GM12878 (cell line): ENCODE data around the gene LTB. TPM values are rescaled to one million over a fixed set of nuclear protein-coding genes. Genes with fewer than 3 reads are reported as not detected.

Experiments
- KAT2A ChIP-seq: conservative IDR thresholded peaks from 2 replicates; pipeline ENCODE4 v1.6.1; 2011; ENCODE audit warnings: low read depth, low read length; ENCODE audit not compliant: control insufficient read depth
- LARP7 ChIP-seq: fragments of 450-650 bp; IDR thresholded peaks from 2 replicates; pipeline ENCODE4 v1.6.1; 2017; ENCODE audit warnings: mild to moderate bottlenecking
- POLR2A ChIP-seq: IDR thresholded peaks from 2 replicates; pipeline ENCODE4 v1.6.1; 2011; ENCODE audit warnings: low read depth, mild to moderate bottlenecking, low read length
- polyA plus RNA-seq, 11 experiments: library from polyadenylated mRNA; depleted of rRNA in 4 of 11; unstranded in 6 of 11; stranded (reverse) in 5 of 11; fragments of >200 nt; fragmentation: Nextera tagmentation in 4 of 11; fragmentation: Illumina TruSeq in 1 of 11; extraction: Ambion mirVana in 4 of 11; extraction: Trizol in 1 of 11; gene quantifications; 1 replicate in 1 of 11; 2 replicates in 10 of 11; pipeline versions ENCODE4 v1.2.1 to v1.2.3, GENCODE V29; 2011 to 2016; ENCODE audit warnings: inconsistent platforms in 2 of 11, missing spikeins in 2 of 11, low read depth in 1 of 11
- total RNA-seq, 4 experiments: library from RNA; depleted of rRNA in 3 of 4; stranded (reverse); fragments of >200 nt in 3 of 4; fragmentation: Illumina TruSeq in 1 of 4; extraction: Trizol in 1 of 4; gene quantifications; 2 replicates each; pipeline versions ENCODE4 v1.2.1 to v1.2.3, GENCODE V29; 2013 to 2021
- TF ChIP-seq, protein P1 (sequence below): IDR thresholded peaks from 2 replicates; pipeline ENCODE4 v1.6.1; 2012; ENCODE audit warnings: improper control_type of control experiment, low read depth, low read length; ENCODE audit not compliant: insufficient replicate concordance

Gene LTB
- total and polyA plus RNA-seq, 10 of the 15 experiments (the other 5 are each of a cell fraction or from before 2014, with no cell fraction given): 0.71 to 74.3 (median 20.0) TPM

DNA sequence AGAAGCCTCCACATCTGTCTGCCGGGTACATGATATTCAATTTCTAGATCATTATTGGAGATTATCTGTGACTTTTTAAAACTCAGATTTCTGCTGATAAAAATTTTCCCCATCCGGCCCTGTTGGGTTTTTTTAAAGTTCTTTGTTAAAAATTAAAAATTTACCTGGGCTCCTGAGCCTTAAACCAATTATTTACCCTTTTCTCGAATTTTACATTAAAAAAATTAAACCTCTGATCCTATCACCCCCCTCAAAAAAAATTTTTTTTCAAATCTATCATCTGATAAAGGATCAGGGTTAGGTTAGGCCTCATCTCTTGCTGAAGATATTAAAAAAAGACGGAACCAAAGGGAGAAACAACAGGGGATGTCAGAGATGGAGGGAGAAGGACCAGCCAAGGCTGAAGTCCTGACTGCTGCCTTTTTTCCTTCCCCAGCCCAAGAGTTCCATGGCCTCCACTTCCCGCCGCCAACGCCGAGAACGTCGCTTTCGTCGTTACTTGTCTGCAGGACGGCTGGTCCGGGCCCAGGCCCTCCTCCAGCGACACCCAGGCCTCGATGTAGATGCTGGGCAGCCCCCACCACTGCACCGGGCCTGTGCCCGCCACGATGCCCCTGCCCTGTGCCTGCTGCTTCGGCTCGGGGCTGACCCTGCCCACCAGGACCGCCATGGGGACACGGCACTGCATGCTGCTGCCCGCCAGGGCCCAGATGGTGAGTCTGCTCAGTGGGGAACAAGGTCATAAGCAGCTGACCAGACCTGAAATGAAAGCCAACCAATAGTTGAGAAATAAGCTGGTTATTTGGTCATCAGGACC, 34.3 kb downstream of the LTB start (continued):
- TF ChIP-seq, protein P1, sequence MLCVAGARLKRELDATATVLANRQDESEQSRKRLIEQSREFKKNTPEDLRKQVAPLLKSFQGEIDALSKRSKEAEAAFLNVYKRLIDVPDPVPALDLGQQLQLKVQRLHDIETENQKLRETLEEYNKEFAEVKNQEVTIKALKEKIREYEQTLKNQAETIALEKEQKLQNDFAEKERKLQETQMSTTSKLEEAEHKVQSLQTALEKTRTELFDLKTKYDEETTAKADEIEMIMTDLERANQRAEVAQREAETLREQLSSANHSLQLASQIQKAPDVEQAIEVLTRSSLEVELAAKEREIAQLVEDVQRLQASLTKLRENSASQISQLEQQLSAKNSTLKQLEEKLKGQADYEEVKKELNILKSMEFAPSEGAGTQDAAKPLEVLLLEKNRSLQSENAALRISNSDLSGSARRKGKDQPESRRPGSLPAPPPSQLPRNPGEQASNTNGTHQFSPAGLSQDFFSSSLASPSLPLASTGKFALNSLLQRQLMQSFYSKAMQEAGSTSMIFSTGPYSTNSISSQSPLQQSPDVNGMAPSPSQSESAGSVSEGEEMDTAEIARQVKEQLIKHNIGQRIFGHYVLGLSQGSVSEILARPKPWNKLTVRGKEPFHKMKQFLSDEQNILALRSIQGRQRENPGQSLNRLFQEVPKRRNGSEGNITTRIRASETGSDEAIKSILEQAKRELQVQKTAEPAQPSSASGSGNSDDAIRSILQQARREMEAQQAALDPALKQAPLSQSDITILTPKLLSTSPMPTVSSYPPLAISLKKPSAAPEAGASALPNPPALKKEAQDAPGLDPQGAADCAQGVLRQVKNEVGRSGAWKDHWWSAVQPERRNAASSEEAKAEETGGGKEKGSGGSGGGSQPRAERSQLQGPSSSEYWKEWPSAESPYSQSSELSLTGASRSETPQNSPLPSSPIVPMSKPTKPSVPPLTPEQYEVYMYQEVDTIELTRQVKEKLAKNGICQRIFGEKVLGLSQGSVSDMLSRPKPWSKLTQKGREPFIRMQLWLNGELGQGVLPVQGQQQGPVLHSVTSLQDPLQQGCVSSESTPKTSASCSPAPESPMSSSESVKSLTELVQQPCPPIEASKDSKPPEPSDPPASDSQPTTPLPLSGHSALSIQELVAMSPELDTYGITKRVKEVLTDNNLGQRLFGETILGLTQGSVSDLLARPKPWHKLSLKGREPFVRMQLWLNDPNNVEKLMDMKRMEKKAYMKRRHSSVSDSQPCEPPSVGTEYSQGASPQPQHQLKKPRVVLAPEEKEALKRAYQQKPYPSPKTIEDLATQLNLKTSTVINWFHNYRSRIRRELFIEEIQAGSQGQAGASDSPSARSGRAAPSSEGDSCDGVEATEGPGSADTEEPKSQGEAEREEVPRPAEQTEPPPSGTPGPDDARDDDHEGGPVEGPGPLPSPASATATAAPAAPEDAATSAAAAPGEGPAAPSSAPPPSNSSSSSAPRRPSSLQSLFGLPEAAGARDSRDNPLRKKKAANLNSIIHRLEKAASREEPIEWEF: no peak
- peak; percentile 17; the same call in 1 of the 2 replicates for TF ChIP-seq POLR2A
- peak; percentile 54; the same call in 1 of the 2 replicates for TF ChIP-seq LARP7
- no peak for TF ChIP-seq KAT2A
